ENCODE data around the gene NQO1. TPM values are rescaled to one million over a fixed set of nuclear protein-coding genes. Genes with fewer than 3 reads are reported as not detected.

The NQO1 gene
- total and polyA plus RNA-seq, 9 of the 15 experiments (the other 6 are each of a cell fraction or from before 2014, with no cell fraction given) = 96.7 to 198 (median 122) TPM

GRCh38 chr16:69761983-69762813 is 35.8 kb upstream of the NQO1 start, which contains the start of gene WWP2 (continued):
- TF ChIP-seq FOXA1 (IDR thresholded peaks at IDR 0.05; ENCODE audit: borderline replicate concordance) (no peak), ARID1B (IDR thresholded peaks at IDR 0.05) (peak; percentile 23; the same call in 1 of the 2 replicates), BMI1 (IDR thresholded peaks at IDR 0.05; ENCODE audit: low read length) (no peak), ZNF347 (CRISPR knock-in tag; IDR thresholded peaks at IDR 0.05; ENCODE audit: low read depth) (no peak), TBL1XR1 (IDR thresholded peaks at IDR 0.05; ENCODE audit: low read length in 2 of 2) (no peak), RBM15 (IDR thresholded peaks at IDR 0.05; ENCODE audit: insufficient read depth, low read length) (no peak), E2F8 (IDR thresholded peaks at IDR 0.05; ENCODE audit: low read depth, partially characterized antibody) (peak; percentile 74), SOX6 (IDR thresholded peaks at IDR 0.05) (no peak), CLOCK (CRISPR knock-in tag; IDR thresholded peaks at IDR 0.05; ENCODE audit: borderline replicate concordance) (no peak), RNF2 (IDR thresholded peaks at IDR 0.05) (no peak), ZNF639 (CRISPR knock-in tag; conservative IDR thresholded peaks at IDR 0.05 in 1 of 2, IDR thresholded peaks at IDR 0.05 in 1 of 2) (peak in 1 of 2 experiments; percentile 61; a peak in 1 of 4 replicates), HBP1 (CRISPR knock-in tag; IDR thresholded peaks at IDR 0.05) (no peak), ILK (tag; IDR thresholded peaks at IDR 0.05; ENCODE audit: borderline replicate concordance, low read depth) (no peak), NKRF (IDR thresholded peaks at IDR 0.05; ENCODE audit: borderline replicate concordance) (peak; percentile 61)

Measured in K562 (cell line).